ENCODE results near the gene ECPAS. TPM values are rescaled to one million over a fixed set of nuclear protein-coding genes. Genes with fewer than 3 reads are reported as not detected.

The ECPAS gene
- total and polyA plus RNA-seq, 2 experiments from 2014 or later = 32.1 to 65.6 TPM

DNA sequence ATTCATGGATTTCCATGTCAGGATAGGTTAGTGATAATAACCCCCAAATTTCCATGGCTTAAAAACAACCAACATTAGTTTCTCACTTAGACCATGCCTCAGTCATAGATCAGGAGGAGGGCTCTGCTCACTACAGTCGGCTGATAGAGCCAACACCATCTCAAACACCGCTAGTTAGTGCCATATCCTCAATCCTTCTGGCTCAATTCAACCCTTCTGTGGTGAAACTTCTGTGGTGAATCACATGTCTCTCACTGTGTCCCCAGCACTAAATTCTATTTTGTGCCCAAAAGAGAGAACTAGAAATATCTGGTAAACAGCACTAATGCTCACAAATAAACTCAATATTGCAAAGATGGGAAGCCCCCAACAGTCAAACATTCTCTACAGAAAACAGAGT is 21.1 kb downstream of the ECPAS start:
- H3K27ac ChIP-seq = no peak overlapping the region
- peaks cover 100% of the 10 kb centered on the region for H3K79me2 ChIP-seq
- no peak overlapping the region for H2AFZ ChIP-seq
- H3K36me3 ChIP-seq (replicated peaks; ENCODE audit: insufficient read depth, low read depth) = no peaks in the 10 kb centered on the region
- H3K9me2 ChIP-seq (replicated peaks; ENCODE audit: insufficient read depth) = no peaks in the 10 kb centered on the region
- H3K4me1 ChIP-seq (ENCODE audit: insufficient read depth) = no peaks in the 10 kb centered on the region
- TF ChIP-seq, protein P1, sequence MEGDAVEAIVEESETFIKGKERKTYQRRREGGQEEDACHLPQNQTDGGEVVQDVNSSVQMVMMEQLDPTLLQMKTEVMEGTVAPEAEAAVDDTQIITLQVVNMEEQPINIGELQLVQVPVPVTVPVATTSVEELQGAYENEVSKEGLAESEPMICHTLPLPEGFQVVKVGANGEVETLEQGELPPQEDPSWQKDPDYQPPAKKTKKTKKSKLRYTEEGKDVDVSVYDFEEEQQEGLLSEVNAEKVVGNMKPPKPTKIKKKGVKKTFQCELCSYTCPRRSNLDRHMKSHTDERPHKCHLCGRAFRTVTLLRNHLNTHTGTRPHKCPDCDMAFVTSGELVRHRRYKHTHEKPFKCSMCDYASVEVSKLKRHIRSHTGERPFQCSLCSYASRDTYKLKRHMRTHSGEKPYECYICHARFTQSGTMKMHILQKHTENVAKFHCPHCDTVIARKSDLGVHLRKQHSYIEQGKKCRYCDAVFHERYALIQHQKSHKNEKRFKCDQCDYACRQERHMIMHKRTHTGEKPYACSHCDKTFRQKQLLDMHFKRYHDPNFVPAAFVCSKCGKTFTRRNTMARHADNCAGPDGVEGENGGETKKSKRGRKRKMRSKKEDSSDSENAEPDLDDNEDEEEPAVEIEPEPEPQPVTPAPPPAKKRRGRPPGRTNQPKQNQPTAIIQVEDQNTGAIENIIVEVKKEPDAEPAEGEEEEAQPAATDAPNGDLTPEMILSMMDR (IDR thresholded peaks at IDR 0.05; ENCODE audit: poor library complexity) = no peak
- TF ChIP-seq EZH2phosphoT487 (IDR thresholded peaks at IDR 0.05; ENCODE audit: low read depth, severe bottlenecking, unreplicated experiment) (no peak), EZH2 (IDR thresholded peaks at IDR 0.05; ENCODE audit: borderline replicate concordance) (no peak)
- 98% methylated on average over 2 of the region's 2 CpGs for WGBS (ENCODE audit: low lambda C conversion rate, missing lambda C conversion rate)
- H3K27me3 ChIP-seq = no peaks in the 10 kb centered on the region
- H3K4me2 ChIP-seq = no peak overlapping the region
- peaks cover 43% of the 10 kb centered on the region for H4K20me1 ChIP-seq (ENCODE audit: insufficient read depth, poor library complexity, severe bottlenecking)
- no peak for DNase-seq (ENCODE audit: low spot score)
- H3K4me3 ChIP-seq = no peak overlapping the region
- peaks cover 7% of the 10 kb centered on the region for H3K9me3 ChIP-seq (ENCODE audit: low read depth)

DNA sequence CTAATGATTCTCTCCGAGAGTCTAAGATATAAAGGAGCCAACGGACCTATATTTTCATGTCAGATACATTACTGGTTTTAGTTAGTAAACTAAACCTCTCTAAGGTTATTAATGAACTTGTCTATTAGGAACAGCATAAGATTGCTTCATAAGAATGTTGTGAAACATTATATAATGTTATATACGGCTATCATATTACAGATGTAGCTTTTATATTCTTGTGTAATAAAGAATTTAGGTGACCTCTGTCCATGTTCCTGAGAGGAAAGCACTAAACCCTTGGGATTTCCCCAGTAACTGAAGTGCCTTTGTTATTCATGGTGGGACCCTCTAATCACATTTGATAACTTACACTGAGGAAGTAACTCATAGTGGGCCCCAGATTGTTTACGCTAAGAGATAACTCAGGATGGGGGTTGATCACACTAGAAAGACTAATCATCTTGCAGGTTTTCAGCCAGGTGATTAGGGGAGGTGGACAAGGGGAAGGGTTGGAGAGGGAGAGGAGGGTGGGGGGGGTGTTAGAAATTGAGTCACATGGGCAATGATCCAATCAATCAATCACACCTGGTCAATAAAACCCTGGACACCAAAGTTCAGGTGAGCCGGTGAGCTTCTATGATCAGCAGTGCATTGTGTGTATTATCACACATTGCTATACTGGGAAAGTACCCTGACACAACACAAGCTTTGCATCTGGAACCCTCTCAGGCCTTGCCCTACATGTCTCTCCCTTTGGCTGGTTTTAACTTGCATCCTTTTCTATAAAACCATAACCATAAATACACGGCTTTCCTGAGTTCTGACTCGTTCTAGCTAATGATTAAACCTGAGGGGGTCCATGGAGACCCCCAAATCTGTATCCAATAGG is 25.8 kb downstream of the ECPAS start:
- Histone ChIP-seq H3K27ac (no peak overlapping the region), H4K20me1 (ENCODE audit: insufficient read depth, poor library complexity, severe bottlenecking) (peaks cover 50% of the 10 kb centered on the region), H2AFZ (no peak overlapping the region), H3K27me3 (no peaks in the 10 kb centered on the region), H3K9me2 (replicated peaks; ENCODE audit: insufficient read depth) (no peaks in the 10 kb centered on the region), H3K4me3 (no peak overlapping the region), H3K4me2 (no peak overlapping the region), H3K9me3 (ENCODE audit: low read depth) (peaks cover 7% of the 10 kb centered on the region), H3K4me1 (ENCODE audit: insufficient read depth) (peaks cover 3% of the 10 kb centered on the region), H3K36me3 (replicated peaks; ENCODE audit: insufficient read depth, low read depth) (no peaks in the 10 kb centered on the region), H3K79me2 (peaks cover 100% of the 10 kb centered on the region)
- no peak for DNase-seq (ENCODE audit: low spot score)
- no peak for TF ChIP-seq EZH2phosphoT487 (IDR thresholded peaks at IDR 0.05; ENCODE audit: low read depth, severe bottlenecking, unreplicated experiment)
- TF ChIP-seq, protein P1 (IDR thresholded peaks at IDR 0.05; ENCODE audit: poor library complexity) = no peak
- no peak for TF ChIP-seq EZH2 (IDR thresholded peaks at IDR 0.05; ENCODE audit: borderline replicate concordance)
- WGBS (ENCODE audit: low lambda C conversion rate, missing lambda C conversion rate) = 64% methylated on average over 7 of the region's 7 CpGs

DNA sequence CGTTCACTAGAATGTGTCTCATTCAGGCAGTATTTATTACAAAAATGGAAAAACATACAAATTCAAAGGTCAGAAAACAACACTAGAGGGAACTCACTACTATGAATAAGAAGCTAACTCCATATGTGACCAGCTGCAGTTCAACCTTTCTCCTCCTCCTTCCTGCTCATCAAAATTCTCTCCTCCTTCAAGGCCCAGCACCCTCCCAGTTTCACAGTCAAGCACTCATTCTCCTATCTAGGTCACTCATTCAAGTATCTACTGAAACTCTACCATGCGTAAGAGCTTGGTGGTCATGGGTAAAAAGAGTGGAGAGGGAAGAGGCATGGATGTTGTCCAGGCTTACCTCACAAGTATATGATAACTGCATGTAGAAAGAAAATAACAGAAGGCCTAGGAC is 27.7 kb downstream of the ECPAS start:
- peaks cover 64% of the 10 kb centered on the region for H4K20me1 ChIP-seq (ENCODE audit: insufficient read depth, poor library complexity, severe bottlenecking)
- no peaks in the 10 kb centered on the region for H3K9me2 ChIP-seq (replicated peaks; ENCODE audit: insufficient read depth)
- H3K27me3 ChIP-seq = no peaks in the 10 kb centered on the region
- no peaks in the 10 kb centered on the region for H3K36me3 ChIP-seq (replicated peaks; ENCODE audit: insufficient read depth, low read depth)
- no peak overlapping the region for H3K4me3 ChIP-seq
- no peak overlapping the region for H3K27ac ChIP-seq
- WGBS (ENCODE audit: low lambda C conversion rate, missing lambda C conversion rate) = 88% methylated on average over 2 of the region's 2 CpGs
- H3K79me2 ChIP-seq = peaks cover 100% of the 10 kb centered on the region
- H3K4me1 ChIP-seq (ENCODE audit: insufficient read depth) = peaks cover 7% of the 10 kb centered on the region
- H3K4me2 ChIP-seq = no peak overlapping the region
- no peak for DNase-seq (ENCODE audit: low spot score)
- H3K9me3 ChIP-seq (ENCODE audit: low read depth) = peaks cover 3% of the 10 kb centered on the region
- H2AFZ ChIP-seq = no peak overlapping the region
- TF ChIP-seq EZH2 (IDR thresholded peaks at IDR 0.05; ENCODE audit: borderline replicate concordance) (no peak), EZH2phosphoT487 (IDR thresholded peaks at IDR 0.05; ENCODE audit: low read depth, severe bottlenecking, unreplicated experiment) (no peak)
- TF ChIP-seq, protein P1 (IDR thresholded peaks at IDR 0.05; ENCODE audit: poor library complexity) = no peak
